HCT116 (cell line): ENCODE results near the gene GALNT2. TPM values are rescaled to one million over a fixed set of nuclear protein-coding genes. Genes with fewer than 3 reads are reported as not detected.

Experiments used
- ATAC-seq: fragments of 200-7000 bp; cut with Tn5 transposase; 2 replicates; pipeline ENCODE4 v1.9.1; 2020; ENCODE audit warnings: mild to moderate bottlenecking, moderate library complexity
- BruUV-seq: library from RNA; stranded (reverse); fragments of 400-500 nt; replicated peaks from 2 replicates; lab custom pipeline; 2021; lab: Mats Ljungman, UMichigan
- CTCF ChIA-PET: fragments of 300-600 bp; sonication (Branson Sonifier 250); formaldehyde crosslinking; loops from one replicate; lab custom pipeline; 2021; ENCODE audit warnings: antibody characterized with exemption; lab: Charles Lee
- POLR2A ChIA-PET: fragments of 300-600, 350-600 bp; sonication (Branson Sonifier 250); formaldehyde crosslinking; loops from one replicate; lab custom pipeline; 2021; ENCODE audit warnings: antibody characterized with exemption; lab: Charles Lee
- RAD21 ChIA-PET, 2 experiments: fragments of 300-600 bp; sonication (Branson Sonifier 250); formaldehyde crosslinking; loops; one replicate each; lab custom pipeline; 2023; ENCODE audit warnings: low total read pairs in 2 of 2; ENCODE audit not compliant: uncharacterized antibody in 2 of 2, unreplicated experiment in 2 of 2, low non-redundant PET in 1 of 2; lab: Charles Lee
- DNase-seq: peaks from one replicate; pipeline ENCODE4 v3.0.0-alpha.2; 2010; ENCODE audit warnings: low read depth, low spot score
- H2AFZ ChIP-seq: fragments of 200-600 bp; shearing (Covaris generic), sonication (generic); 2 replicates; pipeline ENCODE4 v1.6.1; 2017; ENCODE audit warnings: low read depth, mixed run types, mixed read lengths, antibody characterized with exemption, low read length; ENCODE audit not compliant: poor library complexity, severe bottlenecking
- H3K27ac ChIP-seq: 2 replicates; pipeline ENCODE4 v1.5.1; 2012; ENCODE audit warnings: low read depth, low read length
- H3K27me3 ChIP-seq: fragments of 200-600 bp; sonication (generic); 2 replicates; pipeline ENCODE4 v1.6.1; 2016; ENCODE audit warnings: mixed run types, low read length, mixed read lengths; ENCODE audit not compliant: insufficient read depth
- H3K36me3 ChIP-seq, 2 experiments: fragments of 200-500 bp in 1 of 2; fragments of 200-600 bp in 1 of 2; sonication (Bioruptor generic) in 1 of 2; sonication (generic) in 1 of 2; 2 replicates each; pipeline versions ENCODE4 v1.5.1 to v1.6.1; 2014 to 2016; ENCODE audit warnings: low read length in 2 of 2, inconsistent platforms in 1 of 2, mixed read lengths in 1 of 2, mixed run types in 1 of 2; ENCODE audit not compliant: insufficient read depth in 2 of 2, control insufficient read depth in 1 of 2
- H3K4me1 ChIP-seq, 2 experiments: fragments of 200-600 bp in 1 of 2; sonication (generic) in 1 of 2; 2 replicates each; pipeline versions ENCODE4 v1.5.1 to v1.6.1; 2012 to 2017; ENCODE audit warnings: low read length in 2 of 2, inconsistent platforms in 1 of 2, mild to moderate bottlenecking in 1 of 2, mixed read lengths in 1 of 2, mixed run types in 1 of 2, moderate library complexity in 1 of 2; ENCODE audit not compliant: insufficient read depth in 2 of 2, control insufficient read depth in 1 of 2
- H3K4me2 ChIP-seq: fragments of 200-600 bp; sonication (generic); 2 replicates; pipeline ENCODE4 v1.6.1; 2017; ENCODE audit warnings: mixed run types, low read length, mixed read lengths
- H3K4me3 ChIP-seq, 2 experiments: fragments of 200-600 bp in 1 of 2; sonication (generic) in 1 of 2; replicated peaks in 1 of 2; 2 replicates each; pipeline ENCODE4 v1.5.1; 2011 to 2016; ENCODE audit warnings: low read length in 2 of 2, control low read depth in 1 of 2, low read depth in 1 of 2, mild to moderate bottlenecking in 1 of 2, mixed read lengths in 1 of 2, mixed run types in 1 of 2
- H3K79me2 ChIP-seq: fragments of 200-600 bp; sonication (generic); 2 replicates; pipeline ENCODE4 v1.6.1; 2017; ENCODE audit warnings: mild to moderate bottlenecking, mixed run types, low read length, moderate library complexity, mixed read lengths; ENCODE audit not compliant: insufficient read depth
- H3K9ac ChIP-seq: fragments of 200-600 bp; sonication (generic); 2 replicates; pipeline ENCODE4 v1.6.1; 2016; ENCODE audit warnings: low read length, mixed read lengths
- H3K9me2 ChIP-seq: fragments of 200-600 bp; sonication (generic), shearing (Covaris generic); 2 replicates; pipeline ENCODE4 v1.6.1; 2017; ENCODE audit warnings: mixed run types, mild to moderate bottlenecking, moderate library complexity; ENCODE audit not compliant: insufficient read depth
- H3K9me3 ChIP-seq, 2 experiments: fragments of 200-500 bp in 1 of 2; fragments of 200-600 bp in 1 of 2; sonication (Bioruptor generic) in 1 of 2; sonication (generic) in 1 of 2; 2 replicates each; pipeline ENCODE4 v1.6.1; 2014 to 2017; ENCODE audit warnings: low read length in 2 of 2, mixed read lengths in 2 of 2, inconsistent platforms in 1 of 2, low read depth in 1 of 2, mild to moderate bottlenecking in 1 of 2, mixed run types in 1 of 2, moderate library complexity in 1 of 2; ENCODE audit not compliant: control insufficient read depth in 1 of 2, insufficient read depth in 1 of 2
- H4K20me1 ChIP-seq: fragments of 200-600 bp; sonication (generic), shearing (Covaris generic); 2 replicates; pipeline ENCODE4 v1.6.1; 2017; ENCODE audit warnings: mixed run types, mild to moderate bottlenecking, moderate library complexity; ENCODE audit not compliant: insufficient read depth
- FOSL1 ChIP-seq: IDR thresholded peaks from 2 replicates; pipeline ENCODE4 v1.6.1; 2012; ENCODE audit warnings: low read depth
- JUND ChIP-seq: IDR thresholded peaks from 2 replicates; pipeline ENCODE4 v1.6.1; 2012
- POLR2A ChIP-seq: IDR thresholded peaks from 2 replicates; pipeline ENCODE4 v1.7.0; 2011; ENCODE audit warnings: borderline replicate concordance; ENCODE audit not compliant: insufficient read depth, insufficient read length; ENCODE audit errors: extremely low read depth
- SP1 ChIP-seq: IDR thresholded peaks from 2 replicates; pipeline ENCODE4 v1.6.1; 2012; ENCODE audit warnings: low read depth
- YY1 ChIP-seq: IDR thresholded peaks from 2 replicates; pipeline ENCODE4 v1.6.1; 2011; ENCODE audit warnings: low read length, low read depth, moderate library complexity, mild to moderate bottlenecking; ENCODE audit not compliant: insufficient replicate concordance; ENCODE audit errors: extremely low read depth
- ZFX ChIP-seq: fragments of 450-650 bp; IDR thresholded peaks from 2 replicates; pipeline ENCODE4 v1.6.1; 2017
- intact Hi-C: fragments of 100-400 bp; cut with micrococcal nuclease; formaldehyde crosslinking; loops from 2 replicates; pipeline ENCODE4 v1.10.0; 2022
- total RNA-seq: library from RNA; stranded (reverse); gene quantifications from one replicate; pipeline ENCODE4 v1.2.1, GENCODE V29; 2021; ENCODE audit not compliant: unreplicated experiment
- TF ChIP-seq, protein P1 (sequence below): IDR thresholded peaks from 2 replicates; pipeline ENCODE4 v1.6.1; 2012

Gene GALNT2
- total RNA-seq, 1 experiment from 2014 or later: 40.8 TPM

DNA sequence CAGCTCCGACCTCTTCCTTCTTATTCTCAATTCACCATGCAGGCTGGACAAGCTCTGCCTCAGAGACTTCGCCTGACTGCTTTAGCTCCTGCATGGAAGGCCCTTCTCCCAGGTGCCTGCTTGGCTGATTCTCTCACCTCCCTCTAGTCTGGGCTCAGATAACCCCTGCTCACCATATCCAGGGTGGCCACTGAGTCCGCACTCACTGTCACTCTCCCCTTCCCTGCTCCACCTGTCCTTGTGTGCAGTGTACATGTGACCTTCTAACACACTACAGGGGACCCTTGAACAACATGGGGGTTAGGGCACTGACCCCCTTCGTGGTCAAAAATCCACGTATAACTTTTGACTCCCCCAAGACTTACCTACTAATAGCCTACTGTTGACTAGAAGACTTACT is 14.4 kb upstream of the GALNT2 start:
- no peaks in the 10 kb centered on the region for H3K9me3 ChIP-seq
- no peak for ATAC-seq
- no peaks in the 10 kb centered on the region for H3K79me2 ChIP-seq
- TF ChIP-seq, protein P1, sequence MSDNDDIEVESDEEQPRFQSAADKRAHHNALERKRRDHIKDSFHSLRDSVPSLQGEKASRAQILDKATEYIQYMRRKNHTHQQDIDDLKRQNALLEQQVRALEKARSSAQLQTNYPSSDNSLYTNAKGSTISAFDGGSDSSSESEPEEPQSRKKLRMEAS: no peak
- no peak for TF ChIP-seq ZFX
- TF ChIP-seq FOSL1: no peak
- H3K9me2 ChIP-seq: no peaks in the 10 kb centered on the region
- H3K27ac ChIP-seq: no peak overlapping the region
- H3K4me3 ChIP-seq: no peak overlapping the region
- ChIA-PET CTCF (no interaction called here), RAD21 (no interaction called here), POLR2A (no interaction called here)
- no peaks in the 10 kb centered on the region; a peak in 1 of 4 replicates for H3K4me1 ChIP-seq
- H3K4me2 ChIP-seq: no peak overlapping the region
- no peak overlapping the region for H3K9ac ChIP-seq
- BruUV-seq: no TSS peak
- no peak overlapping the region for H2AFZ ChIP-seq
- H3K27me3 ChIP-seq: peaks cover 9% of the 10 kb centered on the region
- H4K20me1 ChIP-seq: no peaks in the 10 kb centered on the region
- intact Hi-C loops: no loop called here
- no peak for DNase-seq
- no peaks in the 10 kb centered on the region for H3K36me3 ChIP-seq

DNA sequence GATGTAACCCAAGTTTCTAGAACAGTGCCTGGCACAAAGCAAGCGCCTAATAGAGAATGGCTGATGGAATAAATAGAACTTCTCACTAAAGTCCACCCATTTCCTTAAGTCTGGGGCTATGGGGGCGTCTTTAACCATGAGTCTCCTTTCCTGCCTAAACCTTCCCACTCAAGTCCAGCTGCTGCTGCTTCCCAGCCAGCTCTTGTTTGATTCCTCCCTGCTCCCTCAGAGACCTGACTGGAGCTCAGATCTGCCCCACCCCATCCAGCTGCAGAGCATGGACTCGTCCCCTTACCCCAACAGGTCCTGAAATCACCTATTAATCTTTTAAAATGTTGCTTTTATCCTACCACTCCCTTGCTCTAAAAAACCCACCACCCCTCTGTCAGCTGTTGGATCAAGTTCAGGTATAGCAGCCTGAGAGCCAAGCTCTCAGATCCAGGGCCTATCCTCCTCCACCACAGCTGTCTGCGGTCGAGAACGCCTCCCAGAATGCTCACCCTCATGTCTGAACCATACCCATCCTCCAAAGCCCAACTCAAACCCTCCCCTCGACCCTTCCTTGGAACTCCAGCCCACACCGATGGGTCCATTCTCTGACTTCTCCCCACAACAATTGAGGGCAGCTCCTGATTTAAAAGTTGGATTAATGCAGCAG is 12.8 kb upstream of the GALNT2 start:
- no peaks in the 10 kb centered on the region for H3K36me3 ChIP-seq
- H3K4me1 ChIP-seq: no peaks in the 10 kb centered on the region
- H3K27ac ChIP-seq: no peak overlapping the region
- ATAC-seq: no peak
- H3K9me3 ChIP-seq: no peaks in the 10 kb centered on the region
- H2AFZ ChIP-seq: no peak overlapping the region
- H3K4me3 ChIP-seq: no peak overlapping the region
- H3K4me2 ChIP-seq: no peak overlapping the region
- H3K79me2 ChIP-seq: no peaks in the 10 kb centered on the region
- ChIA-PET RAD21 (no interaction called here), CTCF (no interaction called here), POLR2A (no interaction called here)
- no peaks in the 10 kb centered on the region for H3K9me2 ChIP-seq
- H4K20me1 ChIP-seq: no peaks in the 10 kb centered on the region
- H3K9ac ChIP-seq: no peak overlapping the region
- DNase-seq: no peak
- intact Hi-C loops: no loop called here
- H3K27me3 ChIP-seq: peaks cover 9% of the 10 kb centered on the region
- no peak for TF ChIP-seq YY1
- TF ChIP-seq SP1: no peak
- TF ChIP-seq JUND: no peak
- TF ChIP-seq POLR2A: no peak
- no TSS peak for BruUV-seq
